Nephron progenitor cell (in vitro differentiated cells): ENCODE results near the gene TRANK1.
"Not testable (repeated sequence)": the region's sequence is repeated elsewhere in the genome, so short reads cannot be mapped to it uniquely, and the experiment has no call there.

Source experiments
- DNase-seq: peaks from one replicate; pipeline ENCODE4 v3.0.0; 2021
- H3K27ac Mint-ChIP-seq: 2 replicates; pipeline ENCODE4 v1.8.0; 2021; ENCODE audit warnings: mild to moderate bottlenecking, moderate library complexity, mixed read lengths
- H3K27me3 Mint-ChIP-seq: 2 replicates; pipeline ENCODE4 v1.8.0; 2021; ENCODE audit warnings: mild to moderate bottlenecking, low read depth, mixed read lengths; ENCODE audit not compliant: poor library complexity
- H3K36me3 Mint-ChIP-seq: 2 replicates; pipeline ENCODE4 v1.8.0; 2021; ENCODE audit warnings: low read depth, mixed read lengths
- H3K4me1 Mint-ChIP-seq: 2 replicates; pipeline ENCODE4 v1.8.0; 2021; ENCODE audit warnings: mixed read lengths
- H3K4me3 Mint-ChIP-seq: 2 replicates; pipeline ENCODE4 v1.8.0; 2021; ENCODE audit warnings: mild to moderate bottlenecking, moderate library complexity, mixed read lengths
- H3K9me3 Mint-ChIP-seq: 2 replicates; pipeline ENCODE4 v1.8.0; 2021; ENCODE audit warnings: mild to moderate bottlenecking, moderate library complexity, mixed read lengths
- CTCF ChIP-seq: fragments of 200-600 bp; sonication (generic); IDR thresholded peaks from 2 replicates; pipeline ENCODE4 v1.5.0; 2021; ENCODE audit warnings: antibody characterized with exemption

The TRANK1 gene

GRCh38 chr3:36954452-36955134 lies 9.7 kb upstream of the TRANK1 start:
- no peak for DNase-seq
- H3K9me3 Mint-ChIP-seq: peaks cover 2% of the 10 kb centered on the region
- no peak overlapping the region for H3K4me3 Mint-ChIP-seq
- H3K27me3 Mint-ChIP-seq: peaks cover 5% of the 10 kb centered on the region
- peaks cover 8% of the 10 kb centered on the region for H3K4me1 Mint-ChIP-seq
- no peak for TF ChIP-seq CTCF
- no peak overlapping the region for H3K27ac Mint-ChIP-seq
- H3K36me3 Mint-ChIP-seq: peaks cover under 1% of the 10 kb centered on the region

- not testable (repeated sequence) for DNase-seq, H3K27ac Mint-ChIP-seq, H3K4me3 Mint-ChIP-seq
- Mint-ChIP-seq H3K4me1 (peaks cover 10% of the 10 kb centered on the region), H3K36me3 (peaks cover 38% of the 10 kb centered on the region), H3K27me3 (peaks cover 35% of the 10 kb centered on the region), H3K9me3 (peaks cover 48% of the 10 kb centered on the region)
Observed at GRCh38 chr3:36947814-36948213, 3.0 kb upstream of the TRANK1 start.

- H3K9me3 Mint-ChIP-seq: peaks cover 48% of the 10 kb centered on the region
- TF ChIP-seq CTCF: no peak
- H3K4me3 Mint-ChIP-seq: peak overlapping the region; percentile 81
- no peak overlapping the region for H3K27ac Mint-ChIP-seq
- H3K4me1 Mint-ChIP-seq: peaks cover 34% of the 10 kb centered on the region
- H3K36me3 Mint-ChIP-seq: peaks cover 38% of the 10 kb centered on the region
- peaks cover 41% of the 10 kb centered on the region for H3K27me3 Mint-ChIP-seq
- no peak for DNase-seq
Observed at GRCh38 chr3:36945333-36945980, 603 bp upstream of the TRANK1 start.

- peaks cover 39% of the 10 kb centered on the region for H3K4me1 Mint-ChIP-seq
- H3K27me3 Mint-ChIP-seq: peaks cover 40% of the 10 kb centered on the region
- H3K4me3 Mint-ChIP-seq: peak overlapping the region; percentile 82
- no peak overlapping the region for H3K27ac Mint-ChIP-seq
- no peak for TF ChIP-seq CTCF
- DNase-seq: peak; percentile 67
- H3K9me3 Mint-ChIP-seq: peaks cover 42% of the 10 kb centered on the region
- peaks cover 33% of the 10 kb centered on the region for H3K36me3 Mint-ChIP-seq
Observed at GRCh38 chr3:36944012-36944640, 728 bp downstream of the TRANK1 start.

GRCh38 chr3:36943601-36944000 lies 1.3 kb downstream of the TRANK1 start:
- Mint-ChIP-seq H3K27ac (no peak overlapping the region), H3K36me3 (peaks cover 28% of the 10 kb centered on the region), H3K4me1 (peaks cover 41% of the 10 kb centered on the region), H3K9me3 (peaks cover 36% of the 10 kb centered on the region), H3K27me3 (peaks cover 37% of the 10 kb centered on the region), H3K4me3 (peak overlapping the region; percentile 82)
- DNase-seq: no peak
- no peak for TF ChIP-seq CTCF

GRCh38 chr3:36942638-36943248 lies 2.1 kb downstream of the TRANK1 start:
- Mint-ChIP-seq H3K9me3 (peaks cover 28% of the 10 kb centered on the region), H3K36me3 (peaks cover 22% of the 10 kb centered on the region), H3K27ac (peak overlapping the region; percentile 95), H3K4me3 (peak overlapping the region; percentile 71), H3K27me3 (peaks cover 36% of the 10 kb centered on the region), H3K4me1 (peaks cover 44% of the 10 kb centered on the region)
- TF ChIP-seq CTCF: no peak
- no peak for DNase-seq
